Tongue (tissue), 2 donors: ENCODE measurements around the gene PRKCZ. TPM values are rescaled to one million over a fixed set of nuclear protein-coding genes. Genes with fewer than 3 reads are reported as not detected.

Experiments
- DNase-seq: peaks from one replicate; pipeline ENCODE4 v3.0.0-alpha.2; 2015
- total RNA-seq: library from RNA; depleted of rRNA; stranded (reverse); fragments of >200 nt; gene quantifications from one replicate; pipeline ENCODE4 v1.2.3, GENCODE V29; 2014

The PRKCZ gene
- total RNA-seq, 1 donor from 2014 or later: 9.9 TPM

- DNase-seq: no peak
Observed at GRCh38 chr1:2046174-2046917, 3.9 kb upstream of the PRKCZ start.

GRCh38 chr1:2046953-2047748 lies 3.1 kb upstream of the PRKCZ start:
- no peak for DNase-seq

- no peak for DNase-seq
Observed at GRCh38 chr1:2047749-2048729, 2.2 kb upstream of the PRKCZ start.

- no peak for DNase-seq
Observed at GRCh38 chr1:2049225-2049717, 940 bp upstream of the PRKCZ start.

GRCh38 chr1:2050461-2050792 lies 216 bp downstream of the PRKCZ start:
- no peak for DNase-seq

- no peak for DNase-seq
Observed at GRCh38 chr1:2050793-2051682, 827 bp downstream of the PRKCZ start.

GRCh38 chr1:2052054-2052679 lies 2.0 kb downstream of the PRKCZ start:
- no peak for DNase-seq

- DNase-seq: no peak
Observed at GRCh38 chr1:2052756-2053155, 2.5 kb downstream of the PRKCZ start.

- no peak for DNase-seq
Observed at GRCh38 chr1:2053217-2053616, 3.0 kb downstream of the PRKCZ start.

- DNase-seq: no peak
Observed at GRCh38 chr1:2053784-2054376, 3.7 kb downstream of the PRKCZ start.

GRCh38 chr1:2054560-2054959 lies 4.3 kb downstream of the PRKCZ start:
- no peak for DNase-seq

- DNase-seq: no peak
Observed at GRCh38 chr1:2055911-2056575, 5.8 kb downstream of the PRKCZ start.

GRCh38 chr1:2056955-2057590 lies 6.9 kb downstream of the PRKCZ start:
- no peak for DNase-seq

GRCh38 chr1:2059290-2059953 lies 9.2 kb downstream of the PRKCZ start:
- DNase-seq: no peak

GRCh38 chr1:2060072-2060471 lies 9.9 kb downstream of the PRKCZ start:
- DNase-seq: no peak

GRCh38 chr1:2060535-2060934 lies 10.3 kb downstream of the PRKCZ start:
- no peak for DNase-seq

- DNase-seq: no peak
Observed at GRCh38 chr1:2061065-2061778, 11.0 kb downstream of the PRKCZ start.

GRCh38 chr1:2065699-2066098 lies 15.5 kb downstream of the PRKCZ start:
- no peak for DNase-seq
